WI38 (cell line): ENCODE measurements around the gene CUL9.
A peak's percentile ranks its signal among the peaks of the same experiment; 100 is the strongest.

ENCODE experiments used
- H3K4me3 ChIP-seq: 2 replicates; pipeline ENCODE4 v1.5.1; 2011; ENCODE audit warnings: low read depth, mild to moderate bottlenecking, control low read depth, low read length
- TF ChIP-seq, protein P1 (sequence below): IDR thresholded peaks from 2 replicates; pipeline ENCODE4 v1.5.1; 2012; ENCODE audit warnings: low read depth, mild to moderate bottlenecking, control low read depth, low read length

The CUL9 gene

DNA sequence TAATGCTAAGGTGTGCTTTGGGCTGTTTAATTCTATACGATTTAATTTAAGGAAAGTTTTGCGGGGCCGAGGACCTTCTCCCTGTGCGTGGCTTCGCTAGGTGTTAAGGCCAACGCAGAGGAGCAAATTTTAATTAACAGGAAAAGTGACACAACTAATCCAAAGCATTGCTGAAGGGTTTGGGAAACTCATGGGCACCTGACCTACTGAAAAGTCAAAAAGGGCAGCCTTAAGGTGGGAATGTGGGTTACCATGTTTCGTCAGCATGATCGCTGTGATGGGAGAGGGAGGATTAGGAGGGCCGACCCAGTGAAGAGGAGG, 415 bp upstream of the CUL9 start:
- TF ChIP-seq, protein P1, sequence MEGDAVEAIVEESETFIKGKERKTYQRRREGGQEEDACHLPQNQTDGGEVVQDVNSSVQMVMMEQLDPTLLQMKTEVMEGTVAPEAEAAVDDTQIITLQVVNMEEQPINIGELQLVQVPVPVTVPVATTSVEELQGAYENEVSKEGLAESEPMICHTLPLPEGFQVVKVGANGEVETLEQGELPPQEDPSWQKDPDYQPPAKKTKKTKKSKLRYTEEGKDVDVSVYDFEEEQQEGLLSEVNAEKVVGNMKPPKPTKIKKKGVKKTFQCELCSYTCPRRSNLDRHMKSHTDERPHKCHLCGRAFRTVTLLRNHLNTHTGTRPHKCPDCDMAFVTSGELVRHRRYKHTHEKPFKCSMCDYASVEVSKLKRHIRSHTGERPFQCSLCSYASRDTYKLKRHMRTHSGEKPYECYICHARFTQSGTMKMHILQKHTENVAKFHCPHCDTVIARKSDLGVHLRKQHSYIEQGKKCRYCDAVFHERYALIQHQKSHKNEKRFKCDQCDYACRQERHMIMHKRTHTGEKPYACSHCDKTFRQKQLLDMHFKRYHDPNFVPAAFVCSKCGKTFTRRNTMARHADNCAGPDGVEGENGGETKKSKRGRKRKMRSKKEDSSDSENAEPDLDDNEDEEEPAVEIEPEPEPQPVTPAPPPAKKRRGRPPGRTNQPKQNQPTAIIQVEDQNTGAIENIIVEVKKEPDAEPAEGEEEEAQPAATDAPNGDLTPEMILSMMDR: no peak
- peak overlapping the region; percentile 81 for H3K4me3 ChIP-seq

DNA sequence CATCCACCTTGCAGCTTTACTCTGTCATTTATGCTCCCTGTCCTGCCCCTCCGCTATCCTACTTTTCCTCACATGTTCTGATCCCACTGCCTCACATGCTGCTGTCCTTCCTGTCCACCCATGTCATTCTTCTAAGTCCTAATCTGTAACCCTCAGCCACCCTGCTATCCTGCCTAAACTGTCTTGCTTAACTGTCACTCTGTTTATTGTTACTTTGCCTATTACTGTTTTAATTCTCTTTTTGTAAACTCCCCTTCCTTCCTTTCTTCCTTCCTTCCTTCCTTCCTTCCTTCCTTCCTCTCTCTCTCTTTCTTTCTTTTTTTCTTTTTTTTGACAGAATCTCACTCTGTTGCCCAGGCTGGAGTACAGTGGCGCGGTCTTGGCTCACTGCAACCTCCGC, 1.4 kb downstream of the CUL9 start:
- H3K4me3 ChIP-seq: no peak overlapping the region
- TF ChIP-seq, protein P1: no peak

DNA sequence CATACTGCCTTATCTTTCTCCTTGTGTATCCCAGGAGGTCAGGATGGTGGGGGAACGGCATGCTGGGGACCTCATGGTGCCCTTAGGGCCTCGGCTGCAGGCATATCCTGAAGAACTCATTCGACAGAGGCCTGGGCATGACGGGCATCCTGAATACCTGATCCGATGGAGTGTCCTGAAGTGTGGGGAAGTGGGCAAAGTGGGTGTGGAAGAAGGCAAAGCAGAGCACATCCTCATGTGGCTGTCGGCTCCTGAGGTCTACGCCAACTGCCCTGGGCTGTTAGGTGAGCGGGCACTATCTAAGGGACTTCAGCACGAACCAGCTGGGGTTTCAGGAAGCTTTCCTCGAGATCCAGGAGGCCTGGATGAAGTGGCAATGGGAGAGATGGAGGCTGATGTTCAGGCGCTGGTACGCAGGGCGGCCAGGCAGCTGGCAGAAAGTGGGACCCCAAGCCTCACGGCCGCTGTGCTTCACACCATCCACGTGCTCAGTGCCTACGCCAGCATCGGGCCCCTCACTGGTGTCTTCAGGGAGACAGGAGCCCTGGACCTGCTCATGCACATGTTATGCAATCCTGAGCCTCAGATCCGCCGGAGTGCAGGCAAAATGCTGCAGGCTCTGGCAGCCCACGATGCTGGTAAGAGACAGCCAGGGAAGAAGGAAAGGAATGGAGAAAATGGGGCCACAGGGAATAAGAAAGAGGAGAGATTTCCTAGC, 2.4 kb downstream of the CUL9 start:
- no peak overlapping the region for H3K4me3 ChIP-seq
- TF ChIP-seq, protein P1: no peak

DNA sequence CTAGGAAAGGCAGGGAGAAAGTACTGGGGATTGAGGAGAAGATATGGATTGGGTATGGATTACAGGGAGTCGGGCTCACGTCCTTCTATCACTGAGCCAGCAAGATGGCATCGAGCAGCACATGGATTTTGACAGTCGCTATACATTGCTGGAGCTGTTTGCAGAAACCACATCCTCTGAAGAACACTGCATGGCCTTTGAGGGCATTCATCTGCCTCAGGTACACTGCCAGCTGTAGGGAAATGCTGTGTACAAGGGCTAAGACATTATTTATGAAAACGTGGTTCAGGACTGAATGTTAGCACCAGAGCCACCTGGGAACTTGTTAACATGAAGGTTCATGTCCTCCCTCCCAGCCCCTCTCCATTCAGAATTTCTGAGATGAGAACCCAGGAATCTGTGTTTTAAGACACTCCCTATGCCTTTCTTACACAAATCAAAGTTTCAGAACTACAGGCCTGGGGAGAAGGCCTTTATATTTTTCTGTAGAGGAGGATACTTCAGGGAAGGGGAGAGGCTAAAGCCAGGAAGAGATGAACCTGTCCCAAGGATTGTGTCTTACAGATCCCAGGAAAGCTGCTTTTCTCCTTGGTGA, 3.5 kb downstream of the CUL9 start:
- H3K4me3 ChIP-seq: no peak overlapping the region
- TF ChIP-seq, protein P1: no peak

DNA sequence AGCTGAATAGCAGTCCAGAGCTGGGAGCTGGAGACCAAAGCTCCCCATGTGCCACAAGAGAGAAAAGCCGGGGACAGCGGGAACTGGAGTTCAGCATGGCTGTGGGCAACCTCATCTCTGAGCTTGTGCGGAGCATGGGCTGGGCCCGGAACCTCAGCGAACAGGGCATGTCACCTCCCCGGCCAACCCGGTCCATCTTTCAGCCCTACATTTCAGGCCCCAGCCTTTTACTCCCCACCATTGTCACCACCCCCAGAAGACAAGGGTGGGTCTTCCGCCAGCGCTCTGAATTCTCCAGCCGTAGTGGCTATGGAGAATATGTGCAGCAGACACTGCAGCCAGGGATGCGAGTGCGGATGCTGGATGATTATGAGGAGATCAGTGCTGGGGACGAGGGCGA, 4.0 kb downstream of the CUL9 start:
- TF ChIP-seq, protein P1: no peak
- no peak overlapping the region for H3K4me3 ChIP-seq

DNA sequence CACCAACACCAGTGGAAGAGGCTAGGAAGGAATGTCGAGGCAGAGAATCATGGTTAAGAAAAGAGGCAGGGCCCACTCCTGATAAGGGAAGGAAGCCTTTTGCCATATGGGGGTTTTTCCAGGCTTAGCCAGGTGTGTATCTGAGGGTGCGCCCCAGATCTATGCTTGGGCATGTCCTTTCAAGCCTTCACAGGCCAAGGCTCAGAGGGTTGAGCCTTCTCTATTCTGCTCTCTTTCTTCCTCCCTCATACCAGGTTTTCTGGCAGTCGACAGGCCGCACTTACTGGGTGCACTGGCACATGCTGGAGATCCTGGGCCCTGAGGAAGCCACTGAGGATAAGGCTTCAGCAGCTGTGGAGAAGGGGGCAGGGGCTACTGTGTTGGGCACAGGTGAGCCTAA, 4.7 kb downstream of the CUL9 start:
- TF ChIP-seq, protein P1: no peak

DNA sequence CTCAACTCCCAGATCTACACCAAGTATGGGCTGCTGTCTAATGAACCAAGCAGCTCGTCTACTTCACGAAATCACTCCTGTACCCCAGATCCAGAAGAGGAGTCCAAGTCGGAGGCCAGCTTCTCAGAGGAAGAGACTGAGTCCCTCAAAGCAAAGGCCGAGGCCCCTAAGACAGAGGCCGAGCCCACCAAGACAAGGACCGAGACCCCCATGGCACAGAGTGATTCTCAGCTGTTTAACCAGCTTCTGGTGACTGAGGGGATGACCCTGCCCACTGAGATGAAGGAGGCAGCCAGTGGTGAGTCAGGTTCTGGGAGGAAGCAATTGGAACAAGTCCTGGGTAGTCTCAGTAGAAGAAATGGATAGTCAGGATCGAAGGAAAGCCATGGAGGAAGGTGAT, 5.8 kb downstream of the CUL9 start:
- TF ChIP-seq, protein P1: no peak
- H3K4me3 ChIP-seq: no peak overlapping the region

More for the DNA sequence above, 4.7 kb downstream of the CUL9 start:
- H3K4me3 ChIP-seq: no peak overlapping the region
